Tibial nerve (tissue), 3 donors: ENCODE results near the gene KLHL26.

Experiments used
- CTCF ChIP-seq, 5 experiments: fragments of 200-600 bp in 3 of 5; fragments of 450-650 bp in 2 of 5; sonication (generic) in 3 of 5; IDR thresholded peaks; one replicate each; pipeline ENCODE4 v1.5.1; 2016 to 2019; ENCODE audit warnings: antibody characterized with exemption in 5 of 5, mild to moderate bottlenecking in 3 of 5, moderate library complexity in 2 of 5
- POLR2A ChIP-seq, 2 donors: fragments of 450-650 bp; IDR thresholded peaks; one replicate each; pipeline ENCODE4 v1.6.1; 2017; ENCODE audit warnings: antibody characterized with exemption in 2 of 2, mild to moderate bottlenecking in 2 of 2, moderate library complexity in 2 of 2

GRCh38 chr19:18710996-18711751 lies 74.3 kb downstream of the KLHL26 start:
- TF ChIP-seq CTCF (IDR thresholded peaks at IDR 0.05) (no peak), POLR2A (IDR thresholded peaks at IDR 0.05) (no peak)
